ENCODE results near the gene CHN2. TPM values are rescaled to one million over a fixed set of nuclear protein-coding genes. Genes with fewer than 3 reads are reported as not detected.

The CHN2 gene
- total RNA-seq, 2 experiments from 2014 or later = 0.53 to 0.69 TPM

- POLR2A ChIA-PET = no interaction called here
- no peak overlapping the region for H3K4me3 Mint-ChIP-seq
- H3K36me3 Mint-ChIP-seq = no peaks in the 10 kb centered on the region
- H3K4me1 Mint-ChIP-seq (ENCODE audit: low read depth) = no peaks in the 10 kb centered on the region
- no peak overlapping the region for H3K27ac Mint-ChIP-seq
- no peak for DNase-seq
- no peaks in the 10 kb centered on the region for H3K27me3 Mint-ChIP-seq
- CTCF ChIA-PET = interaction anchor here (0.6 kb wide), 1 partner anchor 17 kb away, joined by 3 read pairs; no protein-coding TSS in a partner anchor
- H3K9me3 Mint-ChIP-seq = no peaks in the 10 kb centered on the region
- intact Hi-C loops (cut with micrococcal nuclease) = no loop called here
Observed at GRCh38 chr7:29461996-29462395, 267.4 kb downstream of the CHN2 start.

DNA sequence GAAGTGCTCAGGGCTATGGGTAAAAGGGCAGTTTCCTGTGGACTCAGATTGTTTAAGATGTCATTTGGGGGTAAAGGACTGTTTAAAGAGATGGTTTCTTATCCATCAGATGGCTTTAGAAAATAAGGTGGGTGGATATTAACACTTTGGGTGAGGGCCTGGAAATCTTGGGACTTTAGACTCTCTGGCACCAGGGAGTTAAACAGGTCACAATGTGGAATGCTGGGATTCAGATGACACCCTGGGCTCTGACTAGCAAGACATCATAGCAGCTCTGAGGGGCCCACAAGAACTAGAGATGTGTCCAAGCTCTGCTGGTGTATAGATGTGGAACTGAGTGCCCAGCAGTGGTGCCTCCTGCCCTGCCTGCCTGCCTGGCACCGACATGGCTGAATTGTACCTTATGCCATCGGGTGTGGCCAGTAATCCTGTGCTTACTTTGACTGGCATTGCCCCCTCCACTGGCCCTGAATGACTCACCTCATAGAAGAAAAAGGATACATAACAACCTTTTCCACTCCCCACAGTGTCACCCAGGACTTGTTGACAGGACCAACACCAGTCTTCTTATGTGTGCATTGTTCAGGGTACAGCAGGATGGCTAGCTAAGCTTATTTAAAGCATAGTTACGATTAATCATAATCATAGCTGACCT, 269.1 kb downstream of the CHN2 start:
- no peak overlapping the region for H3K4me3 Mint-ChIP-seq
- POLR2A ChIA-PET = no interaction called here
- H3K9me3 Mint-ChIP-seq = no peaks in the 10 kb centered on the region
- H3K36me3 Mint-ChIP-seq = no peaks in the 10 kb centered on the region
- no peaks in the 10 kb centered on the region for H3K27me3 Mint-ChIP-seq
- H3K27ac Mint-ChIP-seq = no peak overlapping the region
- no peak for DNase-seq
- intact Hi-C loops (cut with micrococcal nuclease) = no loop called here
- no peaks in the 10 kb centered on the region for H3K4me1 Mint-ChIP-seq (ENCODE audit: low read depth)
- CTCF ChIA-PET = no interaction called here

- H3K27ac Mint-ChIP-seq = no peak overlapping the region
- no peaks in the 10 kb centered on the region for H3K27me3 Mint-ChIP-seq
Observed at GRCh38 chr7:29464753-29465152, 270.2 kb downstream of the CHN2 start.

GRCh38 chr7:29467193-29467926, 272.8 kb downstream of the CHN2 start:
- H3K36me3 Mint-ChIP-seq = no peaks in the 10 kb centered on the region
- intact Hi-C loops (cut with micrococcal nuclease) = no loop called here
- ChIA-PET POLR2A (no interaction called here), CTCF (interaction anchor here (1.1 kb wide), 1 partner anchor 18 kb away, joined by 3 read pairs; no protein-coding TSS in a partner anchor)
- H3K4me1 Mint-ChIP-seq (ENCODE audit: low read depth) = no peaks in the 10 kb centered on the region
- H3K4me3 Mint-ChIP-seq = no peak overlapping the region
- H3K27me3 Mint-ChIP-seq = no peaks in the 10 kb centered on the region
- no peak overlapping the region for H3K27ac Mint-ChIP-seq
- no peak for DNase-seq
- no peaks in the 10 kb centered on the region for H3K9me3 Mint-ChIP-seq

More at GRCh38 chr7:29464753-29465152, 270.2 kb downstream of the CHN2 start:
- Mint-ChIP-seq H3K36me3 (no peaks in the 10 kb centered on the region), H3K4me3 (no peak overlapping the region), H3K9me3 (no peaks in the 10 kb centered on the region), H3K4me1 (ENCODE audit: low read depth) (no peaks in the 10 kb centered on the region)
- ChIA-PET POLR2A (no interaction called here), CTCF (no interaction called here)
- DNase-seq = no peak
- intact Hi-C loops (cut with micrococcal nuclease) = no loop called here

DNA sequence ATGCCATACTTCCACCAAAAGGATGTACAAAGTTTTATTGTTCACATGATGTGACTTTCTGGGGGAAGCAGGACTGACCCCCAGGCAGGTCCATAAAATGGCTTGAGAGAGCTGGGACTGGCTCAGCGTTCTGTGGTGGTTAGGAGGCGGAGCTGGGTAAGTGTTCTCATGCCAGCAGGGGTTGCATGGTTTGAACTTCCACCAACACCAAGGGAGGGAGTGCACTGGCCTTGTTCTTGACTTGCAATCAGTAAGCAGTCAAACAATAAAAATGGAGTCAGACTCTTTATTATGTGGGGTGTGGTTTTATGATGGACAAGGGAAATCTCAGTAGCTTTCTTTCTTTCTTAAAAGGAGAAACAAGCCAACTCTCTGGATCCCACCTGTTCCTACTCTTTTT, 273.6 kb downstream of the CHN2 start:
- Mint-ChIP-seq H3K27ac (no peak overlapping the region), H3K4me1 (ENCODE audit: low read depth) (no peaks in the 10 kb centered on the region), H3K27me3 (no peaks in the 10 kb centered on the region), H3K4me3 (no peak overlapping the region), H3K9me3 (no peaks in the 10 kb centered on the region), H3K36me3 (no peaks in the 10 kb centered on the region)
- ChIA-PET CTCF (interaction anchor here (0.5 to 1.1 kb wide), 2 partner anchors 17 to 367 kb away, joined by 3 read pairs; no protein-coding TSS in a partner anchor), POLR2A (no interaction called here)
- no peak for DNase-seq
- intact Hi-C loops (cut with micrococcal nuclease) = no loop called here

GRCh38 chr7:29469281-29469680, 274.7 kb downstream of the CHN2 start:
- no peaks in the 10 kb centered on the region for H3K4me1 Mint-ChIP-seq (ENCODE audit: low read depth)
- ChIA-PET POLR2A (no interaction called here), CTCF (no interaction called here)
- intact Hi-C loops (cut with micrococcal nuclease) = no loop called here
- H3K27ac Mint-ChIP-seq = no peak overlapping the region
- H3K27me3 Mint-ChIP-seq = no peaks in the 10 kb centered on the region
- DNase-seq = no peak
- H3K36me3 Mint-ChIP-seq = no peaks in the 10 kb centered on the region
- H3K9me3 Mint-ChIP-seq = no peaks in the 10 kb centered on the region
- no peak overlapping the region for H3K4me3 Mint-ChIP-seq

GRCh38 chr7:29469976-29470557, 275.5 kb downstream of the CHN2 start:
- Mint-ChIP-seq H3K27ac (no peak overlapping the region), H3K36me3 (no peaks in the 10 kb centered on the region), H3K4me3 (no peak overlapping the region), H3K9me3 (no peaks in the 10 kb centered on the region), H3K4me1 (ENCODE audit: low read depth) (no peaks in the 10 kb centered on the region), H3K27me3 (no peaks in the 10 kb centered on the region)
- POLR2A ChIA-PET = no interaction called here
- CTCF ChIA-PET = no interaction called here
- DNase-seq = no peak
- intact Hi-C loops (cut with micrococcal nuclease) = no loop called here

DNA sequence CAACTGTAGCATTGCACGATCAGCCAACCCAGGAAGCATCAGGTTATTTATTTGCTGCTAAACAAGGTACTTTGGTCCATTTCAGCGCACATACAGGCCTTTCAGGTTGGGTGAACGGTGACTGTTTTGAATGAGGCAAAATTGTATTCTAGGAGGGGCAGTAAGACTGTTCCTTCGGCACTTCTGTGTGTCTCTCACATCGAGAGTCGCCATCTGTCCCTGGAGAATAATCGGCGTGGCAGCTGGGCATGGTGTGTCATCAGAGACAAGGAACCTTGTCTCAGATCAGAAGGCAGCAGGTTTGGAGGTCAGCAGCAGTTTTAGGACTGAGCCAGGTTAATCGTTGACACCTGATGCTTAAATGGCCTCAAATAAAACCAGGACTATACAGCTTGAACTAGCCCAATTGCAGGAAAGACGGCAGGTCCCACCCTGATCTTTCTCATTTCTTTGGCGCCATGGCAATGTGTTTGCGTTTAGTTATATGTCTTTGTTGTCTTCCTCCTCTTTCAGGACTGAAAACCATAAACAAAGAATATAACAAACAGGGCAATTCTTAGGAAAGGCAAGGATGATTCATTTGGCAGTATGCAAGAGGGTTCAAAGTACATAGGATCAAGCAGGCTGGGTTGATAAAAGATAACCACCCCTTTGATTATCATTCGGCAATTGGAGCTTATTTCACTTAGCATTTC, 277.0 kb downstream of the CHN2 start:
- POLR2A ChIA-PET = no interaction called here
- H3K27ac Mint-ChIP-seq = no peak overlapping the region
- no peak for DNase-seq
- intact Hi-C loops (cut with micrococcal nuclease) = no loop called here
- no peaks in the 10 kb centered on the region for H3K27me3 Mint-ChIP-seq
- CTCF ChIA-PET = no interaction called here
- H3K4me3 Mint-ChIP-seq = no peak overlapping the region
- no peaks in the 10 kb centered on the region for H3K9me3 Mint-ChIP-seq
- H3K4me1 Mint-ChIP-seq (ENCODE audit: low read depth) = no peaks in the 10 kb centered on the region
- no peaks in the 10 kb centered on the region for H3K36me3 Mint-ChIP-seq

GRCh38 chr7:29476916-29477315, 282.3 kb downstream of the CHN2 start:
- Mint-ChIP-seq H3K36me3 (no peaks in the 10 kb centered on the region), H3K4me1 (ENCODE audit: low read depth) (no peaks in the 10 kb centered on the region), H3K27ac (no peak overlapping the region), H3K27me3 (no peaks in the 10 kb centered on the region), H3K4me3 (no peak overlapping the region), H3K9me3 (no peaks in the 10 kb centered on the region)
- POLR2A ChIA-PET = no interaction called here
- CTCF ChIA-PET = no interaction called here
- no peak for DNase-seq
- intact Hi-C loops (cut with micrococcal nuclease) = no loop called here

GRCh38 chr7:29478226-29478625, 283.7 kb downstream of the CHN2 start:
- no peaks in the 10 kb centered on the region for H3K9me3 Mint-ChIP-seq
- no peaks in the 10 kb centered on the region for H3K27me3 Mint-ChIP-seq
- H3K36me3 Mint-ChIP-seq = no peaks in the 10 kb centered on the region
- DNase-seq = no peak
- no peak overlapping the region for H3K4me3 Mint-ChIP-seq
- H3K4me1 Mint-ChIP-seq (ENCODE audit: low read depth) = no peaks in the 10 kb centered on the region
- ChIA-PET CTCF (interaction anchor here (0.9 kb wide), 1 partner anchor 129 kb away, joined by 4 read pairs; no protein-coding TSS in a partner anchor), POLR2A (no interaction called here)
- intact Hi-C loops (cut with micrococcal nuclease) = no loop called here
- H3K27ac Mint-ChIP-seq = no peak overlapping the region

DNA sequence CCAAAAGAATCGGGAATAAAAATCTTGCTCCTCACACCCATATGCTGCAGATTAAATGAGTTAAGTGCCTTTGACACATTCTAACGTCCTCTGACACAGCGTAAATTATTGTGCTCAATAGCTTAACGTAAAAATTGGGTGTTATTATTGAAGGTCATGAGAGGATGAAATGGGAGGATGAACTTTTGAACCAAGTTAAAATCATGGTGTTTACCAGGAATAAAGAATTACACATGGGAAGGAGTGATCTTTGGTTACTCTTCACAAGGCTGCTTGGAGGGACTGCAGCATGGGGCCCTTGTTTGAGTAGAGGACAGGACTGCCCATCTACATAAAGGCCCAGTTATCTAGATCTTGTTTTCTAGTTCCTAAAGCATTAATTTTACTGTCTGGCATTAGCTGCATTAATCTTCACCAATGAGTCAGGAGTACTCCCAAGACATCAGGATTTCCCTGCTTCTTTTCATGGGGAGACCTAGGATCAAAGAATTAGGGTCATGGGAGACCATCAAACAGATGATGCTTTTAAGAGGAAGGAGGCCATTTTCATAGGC, 284.2 kb downstream of the CHN2 start:
- DNase-seq = no peak
- Mint-ChIP-seq H3K4me1 (ENCODE audit: low read depth) (no peaks in the 10 kb centered on the region), H3K27ac (no peak overlapping the region), H3K27me3 (no peaks in the 10 kb centered on the region), H3K4me3 (no peak overlapping the region), H3K9me3 (no peaks in the 10 kb centered on the region), H3K36me3 (no peaks in the 10 kb centered on the region)
- ChIA-PET POLR2A (no interaction called here), CTCF (interaction anchor here (0.9 kb wide), 1 partner anchor 128 kb away, joined by 4 read pairs; no protein-coding TSS in a partner anchor)
- intact Hi-C loops (cut with micrococcal nuclease) = no loop called here

All from activated CD4-positive, alpha-beta memory T cell treated with anti-CD3 and anti-CD28 coated beads for 36 hours (primary cell).